ENCODE results near the gene FHOD3. TPM values are rescaled to one million over a fixed set of nuclear protein-coding genes. Genes with fewer than 3 reads are reported as not detected.

FHOD3 gene
- total RNA-seq, 1 donor from 2014 or later, result 5.4 TPM

- no peak for DNase-seq (ENCODE audit: low spot score)
Observed at GRCh38 chr18:36620788-36621187, 323.3 kb downstream of the FHOD3 start.

- DNase-seq (ENCODE audit: low spot score), result no peak
Observed at GRCh38 chr18:36622610-36623009, 325.1 kb downstream of the FHOD3 start.

GRCh38 chr18:36623091-36623490 is 325.6 kb downstream of the FHOD3 start:
- DNase-seq (ENCODE audit: low spot score), result no peak

GRCh38 chr18:36623681-36624190 is 326.2 kb downstream of the FHOD3 start:
- DNase-seq (ENCODE audit: low spot score), result no peak

GRCh38 chr18:36624451-36625167 is 327.1 kb downstream of the FHOD3 start:
- no peak for DNase-seq (ENCODE audit: low spot score)

GRCh38 chr18:36625386-36625785 is 327.9 kb downstream of the FHOD3 start:
- DNase-seq (ENCODE audit: low spot score), result no peak

GRCh38 chr18:36627637-36628036 is 330.1 kb downstream of the FHOD3 start:
- no peak for DNase-seq (ENCODE audit: low spot score)

GRCh38 chr18:36628435-36629137 is 331.1 kb downstream of the FHOD3 start:
- DNase-seq (ENCODE audit: low spot score), result no peak

- no peak for DNase-seq (ENCODE audit: low spot score)
Observed at GRCh38 chr18:36629138-36629530, 331.6 kb downstream of the FHOD3 start.

GRCh38 chr18:36629836-36630235 is 332.3 kb downstream of the FHOD3 start:
- no peak for DNase-seq (ENCODE audit: low spot score)

GRCh38 chr18:36630917-36631316 is 333.4 kb downstream of the FHOD3 start:
- no peak for DNase-seq (ENCODE audit: low spot score)

- no peak for DNase-seq (ENCODE audit: low spot score)
Observed at GRCh38 chr18:36633961-36634412, 336.5 kb downstream of the FHOD3 start.

GRCh38 chr18:36634573-36635216 is 337.2 kb downstream of the FHOD3 start:
- no peak for DNase-seq (ENCODE audit: low spot score)

- DNase-seq (ENCODE audit: low spot score), result no peak
Observed at GRCh38 chr18:36635414-36636096, 338.0 kb downstream of the FHOD3 start.

- DNase-seq (ENCODE audit: low spot score), result no peak
Observed at GRCh38 chr18:36636237-36636817, 338.8 kb downstream of the FHOD3 start.

- DNase-seq (ENCODE audit: low spot score), result no peak
Observed at GRCh38 chr18:36638224-36638623, 340.7 kb downstream of the FHOD3 start.

- DNase-seq (ENCODE audit: low spot score), result no peak
Observed at GRCh38 chr18:36640021-36640952, 342.8 kb downstream of the FHOD3 start.

GRCh38 chr18:36643061-36643460 is 345.5 kb downstream of the FHOD3 start:
- DNase-seq (ENCODE audit: low spot score), result no peak

GRCh38 chr18:36648803-36649202 is 351.3 kb downstream of the FHOD3 start:
- no peak for DNase-seq (ENCODE audit: low spot score)

GRCh38 chr18:36649205-36649604 is 351.7 kb downstream of the FHOD3 start:
- DNase-seq (ENCODE audit: low spot score), result no peak

All from mesenteric fat pad (tissue), 1 donor.